GM18505 (cell line): ENCODE results near the gene RNF7.
"Not testable (repeated sequence)": the region's sequence is repeated elsewhere in the genome, so short reads cannot be mapped to it uniquely, and the experiment has no call there.

ENCODE experiments used
- ATAC-seq: cut with Tn5 transposase; IDR thresholded peaks from one replicate; pipeline ENCODE4 v1.9.1; 2021; ENCODE audit not compliant: unreplicated experiment
- POLR2A ChIP-seq: IDR thresholded peaks from 4 replicates; pipeline ENCODE4 v1.6.1; 2011; ENCODE audit warnings: borderline replicate concordance; ENCODE audit not compliant: insufficient read depth, insufficient read length; ENCODE audit errors: extremely low read depth

The RNF7 gene

DNA sequence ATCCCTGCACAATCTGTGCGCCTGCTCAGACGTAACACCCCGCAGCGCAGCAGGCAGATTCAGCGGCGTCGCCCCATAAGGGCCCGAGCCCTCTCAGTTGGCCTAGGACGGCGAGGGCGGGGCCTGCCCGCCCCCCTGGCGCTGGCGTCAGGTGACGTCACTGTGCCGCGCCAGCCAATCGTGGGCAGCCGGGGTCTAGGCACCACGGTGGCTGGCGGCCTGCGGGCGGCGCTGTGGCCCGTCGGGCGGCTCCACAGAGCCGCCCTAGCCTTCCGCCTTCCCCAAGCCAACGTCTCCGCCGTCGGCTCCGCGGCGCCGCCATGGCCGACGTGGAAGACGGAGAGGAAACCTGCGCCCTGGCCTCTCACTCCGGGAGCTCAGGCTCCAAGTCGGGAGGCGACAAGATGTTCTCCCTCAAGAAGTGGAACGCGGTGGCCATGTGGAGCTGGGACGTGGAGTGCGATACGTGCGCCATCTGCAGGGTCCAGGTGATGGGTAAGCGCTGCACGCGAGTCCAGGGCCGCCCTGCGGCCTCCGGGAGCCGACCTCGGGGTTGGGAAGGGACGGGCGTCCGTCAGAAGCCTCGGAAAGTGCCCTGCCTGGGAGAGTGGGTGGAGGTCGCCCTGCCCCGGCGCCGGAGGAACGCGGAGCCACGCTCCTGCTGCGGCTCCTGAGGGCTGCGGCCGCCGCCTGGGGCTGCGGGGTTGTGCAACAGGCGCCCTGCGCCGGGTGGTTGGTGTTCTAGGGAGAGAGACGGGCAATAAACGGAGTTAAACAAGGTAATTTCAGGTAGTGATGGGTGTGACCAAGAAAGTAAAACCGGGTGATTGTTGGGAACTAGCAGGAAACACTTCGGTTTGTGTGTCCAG is at the start of gene RNF7:
RNF7 (plus strand) TSS at position 277 of the 869 bp plus-strand sequence; CDS start at position 321, 44 bp downstream.
- peak; percentile 88 for ATAC-seq

DNA sequence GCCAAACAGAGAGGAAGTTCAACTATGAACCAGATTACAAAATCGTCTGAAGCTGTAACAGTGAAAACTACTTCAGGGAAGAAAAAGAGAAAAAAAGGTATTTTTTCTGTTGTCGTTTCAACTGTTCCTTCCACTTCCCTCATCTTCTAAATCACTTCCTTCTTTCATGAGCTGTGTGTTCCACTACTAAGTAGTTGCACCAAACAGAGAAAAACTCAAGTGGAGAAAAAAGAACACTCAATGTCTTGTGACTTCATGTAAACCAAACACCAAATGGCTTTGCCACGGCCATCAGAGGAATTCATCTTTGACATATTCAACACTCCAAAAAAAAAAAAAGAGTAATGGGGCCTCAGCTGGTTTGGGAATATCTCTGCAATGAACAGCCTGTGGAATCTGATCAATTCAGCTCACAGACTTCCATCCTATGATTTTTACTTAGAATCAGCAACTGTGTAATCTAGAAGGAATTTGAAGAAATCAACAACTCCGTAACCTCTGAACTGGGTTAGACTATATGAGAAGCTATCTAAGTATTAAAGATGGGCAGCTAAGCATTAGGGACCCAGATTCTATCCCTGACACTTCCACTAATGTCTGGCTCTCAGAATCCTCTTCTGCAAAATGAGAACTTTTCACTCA is 47.5 kb upstream of the RNF7 start:
- TF ChIP-seq POLR2A: no peak
- ATAC-seq: no peak

More for the DNA sequence above, at the start of gene RNF7:
- TF ChIP-seq POLR2A: peak; percentile 83

DNA sequence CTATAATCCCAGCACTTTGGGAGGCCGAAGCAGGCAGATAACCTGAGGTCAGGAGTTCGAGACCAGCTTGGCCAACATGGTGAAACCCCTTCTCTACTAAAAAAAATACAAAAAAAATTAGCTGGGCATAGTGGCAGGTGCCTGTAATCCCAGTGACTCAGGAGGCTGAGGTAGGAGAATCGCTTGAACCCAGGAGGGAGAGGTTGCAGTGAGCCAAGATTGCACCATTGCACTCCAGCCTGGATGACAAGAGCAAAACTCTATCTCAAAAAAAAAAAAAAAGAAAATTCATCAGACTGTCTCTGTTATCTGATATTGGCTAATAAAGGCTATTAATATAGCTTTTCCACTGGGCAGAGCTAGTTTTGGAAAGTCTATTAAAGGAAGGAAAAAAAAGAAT is 46.6 kb upstream of the RNF7 start:
- ATAC-seq: not testable (repeated sequence)

DNA sequence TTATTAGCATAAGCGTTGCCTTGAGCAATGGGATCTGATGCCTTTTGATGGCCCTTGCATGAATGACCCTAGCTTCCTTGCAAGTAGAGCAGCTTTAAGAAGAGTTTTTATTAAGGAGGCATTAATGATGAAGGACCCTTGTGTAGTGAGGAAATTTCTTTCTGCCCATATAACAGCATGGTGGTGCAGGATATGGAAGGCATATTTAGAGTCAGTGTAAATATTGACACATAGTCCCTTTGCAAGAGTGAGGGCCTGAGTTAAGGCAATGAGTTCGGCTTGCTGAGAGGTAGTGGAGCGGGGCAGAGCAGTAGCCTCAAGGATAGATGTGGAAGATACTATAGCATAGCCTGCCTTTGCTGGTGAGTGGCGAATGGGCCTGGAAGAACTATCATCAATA is 45.1 kb upstream of the RNF7 start:
- ATAC-seq: not testable (repeated sequence)

DNA sequence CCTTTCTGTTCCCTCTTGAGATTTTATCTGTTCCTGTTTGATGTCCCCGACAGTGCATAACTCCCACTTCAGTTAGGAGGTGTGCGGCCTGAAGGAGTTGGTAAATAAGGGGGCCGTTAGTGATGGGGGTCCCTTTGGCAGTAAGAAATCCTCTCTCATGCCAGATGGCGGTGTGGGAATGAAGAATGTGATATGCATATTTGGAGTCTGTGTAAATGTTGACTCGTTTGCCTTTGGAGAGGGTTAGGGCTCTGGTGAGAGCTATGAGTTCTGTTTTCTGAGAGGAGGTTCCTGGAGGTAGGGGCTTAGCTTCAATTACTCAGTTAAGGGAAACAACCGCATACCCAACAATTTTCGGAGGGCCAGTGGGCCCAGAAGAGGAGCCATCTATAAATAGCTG is 38.8 kb upstream of the RNF7 start:
- ATAC-seq: no peak
- no peak for TF ChIP-seq POLR2A

DNA sequence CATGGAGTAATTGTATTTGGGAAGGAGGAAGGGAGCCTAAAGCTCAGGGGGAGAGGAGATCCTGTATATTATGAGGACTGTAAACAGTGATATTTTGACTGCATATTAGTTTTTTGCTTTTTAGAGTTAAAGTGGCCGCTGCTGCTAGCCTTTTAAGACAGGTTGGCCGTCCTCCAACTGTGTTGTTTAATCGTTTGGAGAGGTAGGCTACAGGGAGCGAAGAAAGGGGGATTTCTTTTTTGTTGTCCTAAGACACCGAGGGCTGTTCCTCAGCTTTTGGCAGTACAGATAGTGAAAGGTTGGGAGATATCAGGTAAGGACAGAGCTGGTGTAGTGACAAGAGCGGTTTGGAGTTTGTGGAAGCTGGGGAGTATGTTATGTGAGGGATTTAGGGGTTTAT is 38.2 kb upstream of the RNF7 start:
- TF ChIP-seq POLR2A: no peak
- ATAC-seq: no peak

DNA sequence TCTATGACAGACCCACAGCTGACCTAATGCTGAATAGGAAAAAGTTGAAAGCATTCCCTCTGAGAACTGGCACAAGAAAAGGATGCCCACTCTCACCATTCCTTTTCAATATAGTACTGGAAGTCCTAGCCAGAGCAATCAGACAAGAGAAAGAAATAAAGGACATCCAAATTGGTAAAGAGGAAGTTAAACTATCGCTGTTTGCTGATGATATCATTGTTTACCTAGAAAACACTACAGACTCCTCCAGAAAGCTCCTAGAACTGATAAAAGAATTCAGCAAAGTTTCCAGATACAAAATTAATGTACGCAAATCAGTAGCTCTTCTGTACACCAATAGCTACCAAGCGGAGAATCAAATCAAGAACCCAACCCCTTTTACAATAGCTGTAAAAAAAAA is 34.7 kb upstream of the RNF7 start:
- ATAC-seq: not testable (repeated sequence)

DNA sequence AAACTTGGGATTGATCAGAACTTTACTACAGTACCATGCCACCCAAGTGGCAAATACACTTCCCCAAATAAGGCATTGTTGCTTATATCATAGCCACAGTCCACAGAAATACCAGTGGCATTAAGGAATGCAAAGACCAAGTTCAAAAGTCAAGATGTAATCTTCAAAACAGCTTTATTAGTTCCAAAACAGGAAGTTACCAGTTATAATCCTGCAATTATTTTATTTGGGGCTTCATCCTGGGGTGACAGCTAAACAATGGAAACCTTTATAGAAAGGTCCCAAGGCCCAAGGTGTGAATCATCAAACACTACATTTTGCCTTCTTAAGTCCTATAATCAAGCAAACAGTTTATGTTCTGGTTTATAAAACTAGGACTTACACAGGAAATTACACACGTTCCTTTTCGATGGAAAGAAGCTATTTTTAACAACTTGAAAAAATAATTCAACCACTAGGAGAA is 30.3 kb upstream of the RNF7 start:
- no peak for TF ChIP-seq POLR2A
- ATAC-seq: no peak

DNA sequence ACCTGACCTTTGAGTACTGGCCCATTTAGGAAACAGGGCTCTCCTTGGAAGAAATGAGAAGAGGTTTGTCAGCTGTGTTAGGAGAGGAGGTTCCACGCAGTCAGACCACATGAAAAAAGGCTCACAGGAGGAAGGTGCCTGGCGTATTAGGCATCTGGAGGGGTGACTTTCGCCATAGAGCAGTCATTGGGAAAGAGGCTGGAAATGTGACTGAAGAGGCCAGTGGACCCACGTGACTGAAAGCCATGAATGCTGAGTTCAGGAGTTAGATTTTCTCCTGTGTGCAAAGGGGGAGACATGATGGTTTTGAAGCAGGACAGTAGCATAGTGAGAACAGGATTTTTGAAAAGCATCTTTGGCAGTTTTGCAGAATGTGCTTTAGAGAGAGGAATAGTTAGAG is 29.7 kb upstream of the RNF7 start:
- TF ChIP-seq POLR2A: no peak
- no peak for ATAC-seq

DNA sequence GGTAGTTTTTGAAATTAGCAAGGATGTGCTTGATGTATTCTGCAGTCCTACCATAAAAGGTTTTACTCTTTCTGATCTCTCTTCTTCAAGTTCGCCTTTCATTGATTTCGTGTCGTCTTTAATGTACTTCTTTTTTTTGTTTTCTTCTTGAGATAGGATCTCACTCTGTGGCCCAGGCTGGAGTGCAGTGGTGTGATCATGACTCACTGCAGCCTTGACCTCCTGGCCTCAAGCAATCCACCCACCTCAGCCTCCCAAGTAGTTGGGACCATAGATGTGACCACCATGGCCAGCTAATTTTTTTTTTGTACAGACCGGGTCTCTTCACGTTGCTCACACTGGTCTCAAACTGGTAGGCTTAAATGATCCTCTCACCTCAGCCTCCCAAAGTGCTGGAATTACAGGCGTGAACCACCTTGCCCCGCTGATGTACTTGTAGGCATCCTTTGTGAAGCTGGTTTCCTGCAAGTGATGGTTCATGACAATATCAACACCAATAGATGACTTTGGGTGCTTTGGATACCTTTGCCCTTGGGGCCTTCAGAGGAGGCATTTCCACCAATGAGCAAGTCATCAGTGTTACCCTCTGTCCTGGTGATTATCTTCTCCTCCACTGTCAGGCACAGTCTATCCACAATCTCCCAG is 28.9 kb upstream of the RNF7 start:
- no peak for TF ChIP-seq POLR2A

DNA sequence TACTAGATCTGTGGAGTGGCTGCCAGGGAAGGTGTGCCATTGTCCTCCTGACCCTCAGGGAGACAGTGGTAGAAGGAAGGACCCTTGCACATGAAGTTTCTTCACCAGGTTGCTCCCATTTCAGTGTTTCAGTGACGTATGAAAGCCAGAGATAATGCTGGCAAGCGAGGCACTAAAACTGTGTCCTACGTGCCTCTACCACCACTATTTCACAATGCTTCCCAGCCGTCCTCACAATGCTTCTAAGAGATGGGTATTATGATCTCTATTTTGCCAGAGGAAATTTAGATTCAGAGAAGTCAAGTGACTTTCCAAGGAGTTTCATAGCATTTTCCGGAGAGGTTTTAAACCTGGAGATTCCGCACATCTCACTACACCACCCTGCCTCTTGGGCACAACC is 28.0 kb upstream of the RNF7 start:
- no peak for TF ChIP-seq POLR2A
- no peak for ATAC-seq

More for the DNA sequence above, 28.9 kb upstream of the RNF7 start:
- ATAC-seq: no peak

DNA sequence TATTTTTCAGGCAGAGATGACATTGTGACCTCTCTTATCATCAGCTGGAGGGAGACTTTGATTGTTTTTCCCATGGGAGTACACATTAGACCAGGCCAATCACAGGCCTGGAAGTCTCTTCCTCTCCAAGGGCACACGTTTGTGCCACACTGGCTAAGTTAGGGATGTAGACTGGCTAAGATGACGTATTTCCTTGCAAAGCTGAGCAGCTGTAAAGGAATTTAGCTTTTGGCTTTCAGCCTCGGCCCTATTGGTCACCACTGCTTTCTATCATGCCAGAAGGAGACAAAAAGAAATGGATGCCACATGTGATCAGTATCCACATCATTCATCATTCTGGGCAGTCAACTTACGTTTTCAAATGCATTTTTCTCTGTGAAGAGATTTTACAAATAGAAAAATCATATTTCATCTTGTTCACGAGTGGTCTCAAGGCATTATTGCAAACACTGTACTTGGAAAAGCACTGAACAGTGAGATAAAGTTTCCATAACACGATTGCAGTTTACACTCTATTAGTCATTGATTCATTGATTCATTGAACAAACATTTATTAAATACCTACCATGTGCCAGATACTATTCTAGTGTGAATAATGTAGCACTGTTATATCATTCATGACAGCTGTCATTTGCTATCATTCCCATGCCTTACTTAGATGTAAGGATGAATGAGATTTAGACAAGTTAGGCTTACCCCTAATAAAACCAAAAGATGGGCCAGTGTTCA is 27.0 kb upstream of the RNF7 start:
- TF ChIP-seq POLR2A: no peak
- ATAC-seq: no peak

DNA sequence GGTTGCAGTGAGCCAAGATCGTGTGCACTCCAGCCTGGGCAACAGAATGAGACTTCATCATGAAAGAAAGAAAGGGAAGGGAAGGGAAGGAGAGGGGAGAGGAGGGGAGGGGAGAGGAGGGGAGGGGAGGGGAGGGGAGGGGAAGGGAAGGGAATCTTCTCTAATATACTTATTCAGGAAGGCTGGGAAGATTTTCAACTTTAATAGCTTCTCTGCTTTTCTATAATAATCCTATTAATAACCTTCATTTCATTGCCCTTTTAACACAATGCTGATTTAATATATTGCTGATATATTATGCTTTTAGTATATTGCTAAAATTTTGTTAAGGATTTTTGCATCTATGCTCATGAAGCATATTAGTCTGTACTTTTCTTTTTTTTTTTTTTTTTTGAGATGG is 23.4 kb upstream of the RNF7 start:
- no peak for TF ChIP-seq POLR2A
- no peak for ATAC-seq

DNA sequence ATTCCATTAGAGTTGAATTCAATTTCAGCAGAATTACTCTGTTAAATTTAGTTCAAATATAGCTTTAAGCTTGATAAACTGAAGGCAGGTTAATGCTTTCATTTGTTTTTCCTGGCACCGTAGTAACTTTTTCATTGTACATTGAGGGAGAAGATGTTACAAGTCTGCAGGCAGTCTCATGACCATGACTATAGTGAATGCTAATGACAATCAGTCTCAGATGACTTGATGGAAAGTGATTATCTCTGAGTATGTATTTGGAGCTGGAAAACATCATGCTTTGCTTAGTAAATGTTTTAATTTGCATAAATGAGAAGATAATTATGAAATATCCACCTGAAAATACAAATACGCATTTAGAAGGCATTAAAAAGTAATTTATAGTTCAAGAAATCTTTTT is 16.0 kb upstream of the RNF7 start:
- TF ChIP-seq POLR2A: no peak
- no peak for ATAC-seq

DNA sequence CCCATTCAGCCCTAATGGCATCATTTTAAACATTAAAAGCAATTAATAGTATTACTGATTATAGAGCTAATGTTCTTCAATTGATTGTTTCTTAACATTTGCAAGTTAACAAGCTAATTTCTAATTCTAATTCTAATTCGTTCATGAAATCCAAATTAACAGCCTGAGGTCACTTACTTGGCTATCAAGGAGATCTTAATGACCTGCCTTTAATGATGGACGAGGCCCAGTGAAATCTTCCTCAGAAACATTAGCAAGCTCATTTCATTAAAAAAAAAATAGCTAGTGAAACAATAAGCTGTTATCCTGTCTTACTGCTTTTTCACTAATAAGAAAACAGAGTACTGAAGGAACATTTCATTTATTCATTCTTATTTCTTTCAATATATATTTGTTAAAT is 15.4 kb upstream of the RNF7 start:
- TF ChIP-seq POLR2A: no peak

More for the DNA sequence above, 15.4 kb upstream of the RNF7 start:
- ATAC-seq: no peak
